ENCODE data around the gene PREX1. TPM values are rescaled to one million over a fixed set of nuclear protein-coding genes. Genes with fewer than 3 reads are reported as not detected.

Gene PREX1
- polyA plus RNA-seq, 1 of the 3 experiments (the other 2 are of a cell fraction) = 5.3 TPM

GRCh38 chr20:48599748-48600469 is 227.9 kb downstream of the PREX1 start:
- no peak for DNase-seq
- Histone ChIP-seq H3K9me3 (no peaks in the 10 kb centered on the region), H3K4me2 (no peak overlapping the region), H3K27me3 (ENCODE audit: insufficient read depth) (no peaks in the 10 kb centered on the region), H3K4me1 (ENCODE audit: control insufficient read depth in 1 of 2, insufficient read depth in 2 of 2, low read depth in 1 of 2, low read length in 1 of 2) (no peaks in the 10 kb centered on the region), H3K36me3 (replicated peaks in 1 of 2; ENCODE audit: control insufficient read depth in 1 of 2, insufficient read depth in 2 of 2, low read length in 1 of 2) (no peaks in the 10 kb centered on the region), H3K4me3 (ENCODE audit: low read depth in 2 of 2, low read length in 1 of 2) (no peak overlapping the region), H3F3A (replicated peaks; ENCODE audit: insufficient read depth) (no peaks in the 10 kb centered on the region), H2AFZ (ENCODE audit: low read depth) (no peak overlapping the region), H4K20me1 (ENCODE audit: insufficient read depth) (no peaks in the 10 kb centered on the region), H3K79me2 (ENCODE audit: insufficient read depth) (no peaks in the 10 kb centered on the region), H3K27ac (ENCODE audit: low read depth in 2 of 2, low read length in 1 of 2) (no peak overlapping the region), H3K9me2 (no peaks in the 10 kb centered on the region), H3K9ac (no peak overlapping the region)
- POLR2A ChIA-PET = no interaction called here
- 39% methylated on average over 6 of the region's 11 CpGs for WGBS (ENCODE audit: low lambda C conversion rate)
- CTCF ChIA-PET = interaction anchor here (0.9 kb wide), 1 partner anchor 21 kb away, joined by 3 read pairs; no protein-coding TSS in a partner anchor
- TF ChIP-seq POLR2AphosphoS5 (IDR thresholded peaks at IDR 0.05; ENCODE audit: low read depth, low read length) (no peak), FOXM1 (IDR thresholded peaks at IDR 0.05; ENCODE audit: low read depth) (no peak), MEF2A (IDR thresholded peaks at IDR 0.05; ENCODE audit: borderline replicate concordance, low read depth) (no peak), CTCF (IDR thresholded peaks at IDR 0.05) (no peak), NRF1 (IDR thresholded peaks at IDR 0.05; ENCODE audit: low read depth, low read length) (no peak), ZBTB33 (IDR thresholded peaks at IDR 0.05; ENCODE audit: borderline replicate concordance, low read depth) (no peak), FOSL2 (IDR thresholded peaks at IDR 0.05; ENCODE audit: borderline replicate concordance, low read depth) (no peak), USF2 (IDR thresholded peaks at IDR 0.05; ENCODE audit: borderline replicate concordance, low read depth, low read length) (no peak), IRF3 (IDR thresholded peaks at IDR 0.05; ENCODE audit: low read depth, low read length) (no peak), JUND (IDR thresholded peaks at IDR 0.05) (no peak), PBX3 (IDR thresholded peaks at IDR 0.05) (no peak), RCOR1 (IDR thresholded peaks at IDR 0.05; ENCODE audit: low read length) (no peak), EP300 (IDR thresholded peaks at IDR 0.05; ENCODE audit: borderline replicate concordance in 1 of 2, low read depth in 1 of 2, low read length in 1 of 2) (no peak), USF1 (IDR thresholded peaks at IDR 0.05; ENCODE audit: borderline replicate concordance, low read depth) (no peak), SIN3A (IDR thresholded peaks at IDR 0.05; ENCODE audit: borderline replicate concordance, low read depth, low read length) (no peak), EZH2phosphoT487 (IDR thresholded peaks at IDR 0.05; ENCODE audit: borderline replicate concordance, low read depth) (no peak), RFX5 (IDR thresholded peaks at IDR 0.05; ENCODE audit: low read length) (no peak), YY1 (IDR thresholded peaks at IDR 0.05; ENCODE audit: low read depth) (no peak), ELF1 (IDR thresholded peaks at IDR 0.05) (no peak)
